Measurements from ENCODE around the gene KRT84.

Gene KRT84

DNA sequence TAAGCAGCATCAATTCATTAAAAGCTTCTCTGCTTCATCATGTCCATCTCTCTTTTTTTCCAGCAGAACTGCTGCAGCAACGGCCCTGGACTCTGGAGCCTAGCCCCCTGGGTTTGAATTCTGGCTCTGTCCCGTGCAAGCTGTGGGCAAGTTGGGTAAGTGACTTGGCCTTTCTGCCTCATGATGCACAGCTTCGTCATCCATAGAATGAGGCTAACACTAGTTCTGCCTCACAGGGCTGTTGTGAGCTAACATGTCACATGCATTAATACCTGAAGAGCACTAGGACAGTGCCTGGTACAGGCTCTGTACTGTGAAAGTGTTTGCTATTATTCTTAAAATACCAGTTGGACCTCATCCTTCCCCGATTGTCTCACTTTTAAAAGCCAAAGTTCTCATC, 16.5 kb upstream of the KRT84 start:
- peaks cover 7% of the 10 kb centered on the region for H3K4me1 Mint-ChIP-seq
- H3K9me3 Mint-ChIP-seq, result no peaks in the 10 kb centered on the region
- ATAC-seq (no peak), DNase-seq (no peak)
- H3K27me3 Mint-ChIP-seq, result no peaks in the 10 kb centered on the region
- H3K27ac Mint-ChIP-seq, result no peak overlapping the region
- no peaks in the 10 kb centered on the region for H3K36me3 Mint-ChIP-seq (ENCODE audit: low read depth)
- H3K4me3 Mint-ChIP-seq, result no peak overlapping the region

GRCh38 chr12:52401526-52401925, 16.1 kb upstream of the KRT84 start:
- Mint-ChIP-seq H3K27ac (no peak overlapping the region), H3K27me3 (no peaks in the 10 kb centered on the region), H3K4me1 (peaks cover 7% of the 10 kb centered on the region), H3K36me3 (ENCODE audit: low read depth) (no peaks in the 10 kb centered on the region), H3K9me3 (no peaks in the 10 kb centered on the region), H3K4me3 (no peak overlapping the region)
- no peak for ATAC-seq
- DNase-seq, result no peak

- DNase-seq (no peak), ATAC-seq (no peak)
- Mint-ChIP-seq H3K36me3 (ENCODE audit: low read depth) (no peaks in the 10 kb centered on the region), H3K4me3 (no peak overlapping the region), H3K27ac (no peak overlapping the region), H3K27me3 (no peaks in the 10 kb centered on the region), H3K9me3 (no peaks in the 10 kb centered on the region), H3K4me1 (peaks cover 7% of the 10 kb centered on the region)
Measured at GRCh38 chr12:52400906-52401305, 15.5 kb upstream of the KRT84 start.

GRCh38 chr12:52399756-52400155, 14.3 kb upstream of the KRT84 start:
- H3K9me3 Mint-ChIP-seq, result no peaks in the 10 kb centered on the region
- ATAC-seq, result no peak
- no peaks in the 10 kb centered on the region for H3K27me3 Mint-ChIP-seq

DNA sequence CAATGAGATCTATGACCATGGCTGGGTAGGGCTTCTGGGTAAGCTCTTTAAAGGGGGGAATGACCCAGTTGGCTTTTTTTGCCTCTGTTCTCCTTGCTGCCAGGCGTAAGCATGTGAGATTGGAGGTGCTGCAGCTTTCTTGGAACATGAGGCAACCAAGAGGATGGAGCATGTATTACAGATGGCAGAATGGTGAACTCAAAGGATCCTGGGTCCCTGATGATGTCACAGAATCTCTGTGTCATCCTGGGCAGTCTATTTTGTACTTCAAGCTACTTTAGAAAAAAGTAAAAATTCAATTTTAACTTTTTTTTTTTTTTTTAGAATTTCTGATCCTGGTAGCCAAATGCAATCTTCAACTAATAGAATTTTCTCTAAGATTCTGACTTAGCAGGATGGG, 12.7 kb upstream of the KRT84 start:
- Mint-ChIP-seq H3K27ac (no peak overlapping the region), H3K36me3 (ENCODE audit: low read depth) (no peaks in the 10 kb centered on the region), H3K4me3 (no peak overlapping the region), H3K27me3 (no peaks in the 10 kb centered on the region), H3K4me1 (peaks cover 7% of the 10 kb centered on the region), H3K9me3 (no peaks in the 10 kb centered on the region)
- ATAC-seq (no peak), DNase-seq (no peak)

More at GRCh38 chr12:52399756-52400155, 14.3 kb upstream of the KRT84 start:
- Mint-ChIP-seq H3K4me3 (no peak overlapping the region), H3K27ac (no peak overlapping the region), H3K36me3 (ENCODE audit: low read depth) (no peaks in the 10 kb centered on the region), H3K4me1 (peaks cover 7% of the 10 kb centered on the region)
- no peak for DNase-seq

DNA sequence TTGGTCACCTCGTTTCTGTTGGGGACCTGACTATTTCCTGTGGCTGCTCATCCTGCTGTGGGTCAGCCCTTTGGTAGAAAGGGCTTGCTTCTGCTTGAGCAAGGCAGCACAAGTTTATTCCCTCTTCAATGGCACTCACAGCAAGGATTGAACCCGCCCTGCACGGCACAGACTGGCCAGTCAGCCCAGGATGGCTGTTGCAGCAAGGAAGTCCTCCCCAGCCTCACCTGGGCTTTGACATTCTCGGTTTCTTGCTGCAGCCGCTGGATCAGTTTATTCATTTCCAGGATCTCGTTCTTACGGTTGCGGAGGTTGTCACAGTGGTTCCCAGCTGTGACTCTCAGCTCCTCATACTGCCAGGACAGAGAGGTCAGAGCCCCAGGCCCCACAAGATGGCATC, 11.2 kb upstream of the KRT84 start:
- ATAC-seq (no peak), DNase-seq (no peak)
- Mint-ChIP-seq H3K27me3 (no peaks in the 10 kb centered on the region), H3K4me1 (peaks cover 7% of the 10 kb centered on the region), H3K27ac (no peak overlapping the region), H3K9me3 (no peaks in the 10 kb centered on the region), H3K36me3 (ENCODE audit: low read depth) (no peaks in the 10 kb centered on the region), H3K4me3 (no peak overlapping the region)

DNA sequence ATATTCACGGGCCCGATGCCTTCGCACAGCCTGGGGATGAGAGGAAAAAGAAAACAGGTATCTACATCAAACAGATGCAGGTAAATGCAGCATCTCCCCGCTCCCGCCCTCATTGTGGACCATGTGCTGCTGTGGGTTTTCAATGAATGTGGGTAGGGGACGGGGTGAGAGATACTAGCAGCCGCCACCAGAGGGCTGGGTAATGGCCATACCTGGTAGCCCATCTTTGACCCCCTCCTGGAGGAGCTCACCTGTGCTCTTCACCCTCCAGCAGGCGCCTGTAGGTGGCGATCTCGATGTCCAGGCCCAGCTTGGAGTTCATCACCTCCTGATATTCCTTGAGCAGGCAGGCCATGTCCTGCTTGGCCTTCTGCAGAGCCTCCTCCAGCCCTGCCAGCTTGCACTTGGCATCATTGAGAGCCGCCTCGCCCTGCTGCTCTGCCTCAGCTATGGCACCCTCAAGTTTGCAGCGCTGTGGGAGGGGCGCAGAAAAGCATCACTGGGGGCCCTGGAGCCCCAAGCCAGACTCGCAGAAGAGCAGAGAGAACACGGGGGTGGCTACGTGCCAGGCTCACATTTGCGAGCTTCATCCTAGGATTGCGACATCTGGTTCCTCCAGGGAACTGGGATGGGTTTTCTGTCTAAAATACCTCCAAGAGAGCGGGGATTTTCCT, 10.4 kb upstream of the KRT84 start:
- peak; percentile 7 for DNase-seq
- H3K9me3 Mint-ChIP-seq, result no peaks in the 10 kb centered on the region
- no peaks in the 10 kb centered on the region for H3K36me3 Mint-ChIP-seq (ENCODE audit: low read depth)
- H3K4me3 Mint-ChIP-seq, result no peak overlapping the region
- no peak overlapping the region for H3K27ac Mint-ChIP-seq
- ATAC-seq, result no peak
- peaks cover 7% of the 10 kb centered on the region for H3K4me1 Mint-ChIP-seq
- no peaks in the 10 kb centered on the region for H3K27me3 Mint-ChIP-seq

DNA sequence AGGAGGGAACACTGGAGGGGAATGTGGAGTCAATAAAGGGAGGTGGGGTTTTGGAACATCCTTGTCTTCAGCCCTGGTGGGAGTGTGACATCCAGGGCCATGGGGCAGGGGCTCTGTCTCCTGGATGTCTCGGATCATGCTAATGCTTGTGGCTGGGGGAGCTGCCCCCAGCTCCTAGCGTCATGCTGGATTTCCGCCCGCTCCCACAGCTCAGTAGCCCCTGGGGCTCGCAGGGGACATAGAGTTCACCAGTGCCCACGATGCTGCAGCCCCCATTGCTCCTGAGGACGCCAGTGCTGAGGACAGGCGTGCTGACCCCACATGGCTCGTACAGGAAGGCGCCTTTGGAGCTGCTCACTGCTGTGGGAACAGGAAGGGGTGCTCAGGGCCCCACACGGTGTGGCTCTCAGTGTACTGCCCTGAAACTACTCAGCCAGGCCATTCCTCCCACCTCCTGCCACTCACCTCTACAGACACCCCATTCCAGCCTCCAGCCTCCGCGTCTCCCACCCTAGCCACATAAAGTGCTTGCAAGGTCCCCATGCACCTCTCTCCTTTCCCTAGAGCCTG, 9.5 kb upstream of the KRT84 start:
- H3K9me3 Mint-ChIP-seq, result no peaks in the 10 kb centered on the region
- no peak for DNase-seq
- no peaks in the 10 kb centered on the region for H3K27me3 Mint-ChIP-seq
- peaks cover 7% of the 10 kb centered on the region for H3K4me1 Mint-ChIP-seq
- ATAC-seq, result no peak
- no peaks in the 10 kb centered on the region for H3K36me3 Mint-ChIP-seq (ENCODE audit: low read depth)
- no peak overlapping the region for H3K27ac Mint-ChIP-seq
- H3K4me3 Mint-ChIP-seq, result no peak overlapping the region

GRCh38 chr12:52392465-52393007, 7.1 kb upstream of the KRT84 start:
- Mint-ChIP-seq H3K4me3 (no peak overlapping the region), H3K4me1 (no peaks in the 10 kb centered on the region), H3K27me3 (no peaks in the 10 kb centered on the region), H3K27ac (no peak overlapping the region), H3K9me3 (no peaks in the 10 kb centered on the region), H3K36me3 (ENCODE audit: low read depth) (no peaks in the 10 kb centered on the region)
- no peak for ATAC-seq
- DNase-seq, result no peak

GRCh38 chr12:52391618-52392002, 6.2 kb upstream of the KRT84 start:
- ATAC-seq, result no peak
- no peak for DNase-seq
- Mint-ChIP-seq H3K27me3 (no peaks in the 10 kb centered on the region), H3K36me3 (ENCODE audit: low read depth) (no peaks in the 10 kb centered on the region), H3K4me1 (no peaks in the 10 kb centered on the region), H3K27ac (no peak overlapping the region), H3K9me3 (no peaks in the 10 kb centered on the region), H3K4me3 (no peak overlapping the region)

- no peak overlapping the region for H3K27ac Mint-ChIP-seq
- DNase-seq (no peak), ATAC-seq (no peak)
- H3K4me3 Mint-ChIP-seq, result no peak overlapping the region
- H3K4me1 Mint-ChIP-seq, result no peaks in the 10 kb centered on the region
- H3K36me3 Mint-ChIP-seq (ENCODE audit: low read depth), result no peaks in the 10 kb centered on the region
- no peaks in the 10 kb centered on the region for H3K27me3 Mint-ChIP-seq
- H3K9me3 Mint-ChIP-seq, result no peaks in the 10 kb centered on the region
Measured at GRCh38 chr12:52390739-52391617, 5.5 kb upstream of the KRT84 start.

GRCh38 chr12:52389313-52390207, 4.1 kb upstream of the KRT84 start:
- DNase-seq, result no peak
- Mint-ChIP-seq H3K4me1 (no peaks in the 10 kb centered on the region), H3K4me3 (no peak overlapping the region), H3K27ac (no peak overlapping the region), H3K27me3 (no peaks in the 10 kb centered on the region), H3K9me3 (no peaks in the 10 kb centered on the region), H3K36me3 (ENCODE audit: low read depth) (no peaks in the 10 kb centered on the region)
- no peak for ATAC-seq

DNA sequence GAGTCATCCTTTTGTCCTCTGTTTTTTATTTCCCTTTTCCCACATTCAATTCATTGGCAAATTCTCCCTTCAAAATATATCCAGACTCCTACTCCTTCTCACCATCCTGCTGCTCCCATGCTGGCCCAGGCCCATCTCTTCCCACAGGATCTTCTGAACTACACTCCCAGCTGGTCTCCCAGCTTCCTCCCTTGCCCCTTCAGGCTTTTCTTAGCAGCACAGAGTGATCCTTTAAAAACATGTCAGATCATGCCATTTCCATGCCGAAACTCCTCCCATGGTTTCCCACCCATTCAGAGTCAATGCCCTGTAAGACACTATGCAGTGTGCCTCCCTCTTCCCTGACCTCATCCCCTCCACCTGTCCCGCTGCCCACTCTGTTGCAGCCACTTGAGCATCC, 2.4 kb upstream of the KRT84 start:
- DNase-seq (no peak), ATAC-seq (no peak)
- no peak overlapping the region for H3K4me3 Mint-ChIP-seq
- H3K4me1 Mint-ChIP-seq, result peaks cover 4% of the 10 kb centered on the region
- no peak overlapping the region for H3K27ac Mint-ChIP-seq
- H3K27me3 Mint-ChIP-seq, result no peaks in the 10 kb centered on the region
- H3K36me3 Mint-ChIP-seq (ENCODE audit: low read depth), result no peaks in the 10 kb centered on the region
- no peaks in the 10 kb centered on the region for H3K9me3 Mint-ChIP-seq

DNA sequence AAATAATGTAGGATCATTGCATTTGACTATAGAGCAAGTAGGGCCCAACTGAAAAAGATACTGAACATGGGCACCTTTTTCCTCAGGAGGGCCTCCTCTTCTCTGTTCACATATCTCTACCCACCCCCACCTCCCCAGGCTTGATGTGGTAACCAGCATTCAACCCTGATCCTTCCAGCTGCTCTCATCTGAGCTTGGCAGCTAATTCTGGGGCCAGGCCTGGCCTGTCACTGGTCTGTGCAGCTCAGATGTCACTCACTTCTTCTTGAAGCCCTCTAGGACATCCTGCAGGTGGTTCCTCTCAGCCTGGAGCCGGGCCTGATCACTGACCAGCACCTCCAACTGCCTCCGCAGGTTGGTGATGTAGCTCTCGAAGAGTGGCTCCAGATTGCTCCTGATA, 2.1 kb downstream of the KRT84 start:
- H3K27me3 Mint-ChIP-seq, result no peaks in the 10 kb centered on the region
- DNase-seq (no peak), ATAC-seq (no peak)
- no peaks in the 10 kb centered on the region for H3K36me3 Mint-ChIP-seq (ENCODE audit: low read depth)
- H3K4me1 Mint-ChIP-seq, result peaks cover 8% of the 10 kb centered on the region
- H3K27ac Mint-ChIP-seq, result no peak overlapping the region
- no peak overlapping the region for H3K4me3 Mint-ChIP-seq
- H3K9me3 Mint-ChIP-seq, result no peaks in the 10 kb centered on the region
